ENCODE measurements around the gene ZNF750.

DNA sequence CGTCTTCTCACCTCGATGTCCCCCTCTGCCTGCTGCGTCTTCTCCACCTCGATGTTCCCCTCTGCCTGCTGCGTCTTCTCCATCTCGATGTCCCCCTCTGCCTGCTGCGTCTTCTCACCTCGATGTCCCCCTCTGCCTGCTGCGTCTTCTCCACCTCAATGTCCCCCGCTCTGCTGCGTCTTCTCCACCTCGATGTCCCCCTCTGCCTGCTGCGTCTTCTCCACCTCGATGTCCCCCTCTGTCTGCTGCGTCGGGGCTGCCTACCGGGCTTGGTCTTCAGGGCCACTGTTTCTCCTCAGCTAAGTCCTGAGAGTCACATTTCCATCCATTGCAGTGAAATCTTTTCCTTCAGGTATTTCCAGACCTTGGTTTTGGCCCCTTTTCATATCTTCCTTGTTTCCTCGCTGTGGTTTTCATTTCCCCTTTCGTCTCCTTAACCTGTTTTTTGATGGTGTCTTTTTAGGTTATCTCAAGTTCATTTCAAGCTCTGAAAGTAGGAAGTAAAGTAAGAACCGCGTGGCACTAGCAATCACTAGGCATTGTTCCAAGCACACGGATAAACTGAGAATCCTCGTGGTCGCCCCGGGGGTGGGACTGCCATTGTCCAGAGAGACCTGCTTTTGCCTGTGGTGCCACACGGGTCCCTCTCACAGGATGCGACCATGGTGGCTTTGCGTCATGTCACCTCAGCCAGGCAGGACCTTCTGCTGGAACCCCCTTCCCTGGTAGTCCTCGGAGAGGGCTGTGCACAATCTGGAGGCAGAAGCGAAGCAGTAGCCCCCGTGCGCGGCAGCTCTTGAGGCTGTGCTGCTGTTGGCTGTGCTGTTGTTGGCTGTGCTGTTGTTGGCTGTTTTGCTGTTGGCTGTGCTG is 9.5 kb upstream of the ZNF750 start:
- no peak for TF ChIP-seq POLR2AphosphoS5 (IDR thresholded peaks at IDR 0.05; ENCODE audit: low read depth, low read length)
- TF ChIP-seq, protein P1, sequence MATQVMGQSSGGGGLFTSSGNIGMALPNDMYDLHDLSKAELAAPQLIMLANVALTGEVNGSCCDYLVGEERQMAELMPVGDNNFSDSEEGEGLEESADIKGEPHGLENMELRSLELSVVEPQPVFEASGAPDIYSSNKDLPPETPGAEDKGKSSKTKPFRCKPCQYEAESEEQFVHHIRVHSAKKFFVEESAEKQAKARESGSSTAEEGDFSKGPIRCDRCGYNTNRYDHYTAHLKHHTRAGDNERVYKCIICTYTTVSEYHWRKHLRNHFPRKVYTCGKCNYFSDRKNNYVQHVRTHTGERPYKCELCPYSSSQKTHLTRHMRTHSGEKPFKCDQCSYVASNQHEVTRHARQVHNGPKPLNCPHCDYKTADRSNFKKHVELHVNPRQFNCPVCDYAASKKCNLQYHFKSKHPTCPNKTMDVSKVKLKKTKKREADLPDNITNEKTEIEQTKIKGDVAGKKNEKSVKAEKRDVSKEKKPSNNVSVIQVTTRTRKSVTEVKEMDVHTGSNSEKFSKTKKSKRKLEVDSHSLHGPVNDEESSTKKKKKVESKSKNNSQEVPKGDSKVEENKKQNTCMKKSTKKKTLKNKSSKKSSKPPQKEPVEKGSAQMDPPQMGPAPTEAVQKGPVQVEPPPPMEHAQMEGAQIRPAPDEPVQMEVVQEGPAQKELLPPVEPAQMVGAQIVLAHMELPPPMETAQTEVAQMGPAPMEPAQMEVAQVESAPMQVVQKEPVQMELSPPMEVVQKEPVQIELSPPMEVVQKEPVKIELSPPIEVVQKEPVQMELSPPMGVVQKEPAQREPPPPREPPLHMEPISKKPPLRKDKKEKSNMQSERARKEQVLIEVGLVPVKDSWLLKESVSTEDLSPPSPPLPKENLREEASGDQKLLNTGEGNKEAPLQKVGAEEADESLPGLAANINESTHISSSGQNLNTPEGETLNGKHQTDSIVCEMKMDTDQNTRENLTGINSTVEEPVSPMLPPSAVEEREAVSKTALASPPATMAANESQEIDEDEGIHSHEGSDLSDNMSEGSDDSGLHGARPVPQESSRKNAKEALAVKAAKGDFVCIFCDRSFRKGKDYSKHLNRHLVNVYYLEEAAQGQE (IDR thresholded peaks at IDR 0.05; ENCODE audit: insufficient read depth in 1 of 2, low read depth in 2 of 2, low read length in 2 of 2), result no peak
- no peak for TF ChIP-seq TAF1 (IDR thresholded peaks at IDR 0.05; ENCODE audit: borderline replicate concordance, insufficient read depth, low read length)
- no peak for TF ChIP-seq SIN3A (IDR thresholded peaks at IDR 0.05; ENCODE audit: borderline replicate concordance, insufficient read depth, low read length)
- no peak for TF ChIP-seq FOXP2 (optimal IDR thresholded peaks at IDR 0.05; ENCODE audit: borderline replicate concordance, extremely low read depth, extremely low read length, insufficient read depth)
